ENCODE measurements around the gene C4BPA.

The C4BPA gene

DNA sequence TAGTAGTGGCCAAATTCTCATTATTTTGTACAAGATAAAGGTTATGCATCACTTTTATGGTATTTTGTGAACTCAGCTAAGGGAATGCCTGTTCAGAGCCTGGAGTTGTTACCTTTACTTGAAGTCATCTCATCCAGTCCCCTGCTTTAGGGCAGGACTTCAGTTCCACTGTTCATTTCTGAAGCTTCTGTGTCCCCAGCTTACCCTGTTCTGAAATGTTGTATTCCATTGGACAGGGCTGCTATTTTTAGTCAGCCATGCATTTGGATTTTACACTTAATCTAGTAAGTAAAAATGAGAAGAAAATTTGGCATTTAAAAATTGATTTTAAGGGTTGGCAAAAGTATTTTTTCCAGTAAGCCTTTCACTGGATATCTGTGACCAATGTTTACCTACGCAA is 27.0 kb upstream of the C4BPA start:
- no peak for DNase-seq (ENCODE audit: low read depth in 1 of 2, low spot score in 1 of 2)

GRCh38 chr1:207077470-207078377 is 26.3 kb upstream of the C4BPA start:
- peak; percentile 20 to 67 for DNase-seq (ENCODE audit: low read depth in 1 of 2, low spot score in 1 of 2)

DNA sequence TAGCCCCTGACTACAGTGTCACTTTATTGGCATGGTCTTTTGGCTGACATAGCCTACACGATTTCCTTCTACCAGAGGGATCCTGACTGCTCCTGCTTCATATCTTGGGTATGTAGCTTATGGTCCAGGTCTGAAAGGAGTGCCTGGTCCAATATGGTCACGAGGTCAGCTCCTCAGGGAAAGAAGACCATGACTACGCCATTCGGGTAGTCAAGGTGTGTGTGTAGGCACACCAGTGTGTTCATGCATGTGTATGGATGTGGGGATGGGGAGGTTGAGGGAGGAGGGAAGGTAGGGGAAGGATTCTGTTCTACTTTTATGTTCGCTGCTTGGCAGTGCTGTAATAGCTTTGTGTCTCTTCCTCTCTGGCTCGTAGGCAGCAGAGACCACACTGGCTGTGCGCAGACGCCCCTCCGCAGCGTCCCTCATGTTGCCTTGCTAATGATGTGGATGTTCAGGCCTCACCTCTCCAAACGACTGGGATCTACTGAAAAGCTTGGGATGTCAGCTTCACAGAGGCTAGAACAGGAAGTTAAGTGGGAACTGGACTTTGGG is 25.4 kb upstream of the C4BPA start:
- DNase-seq (ENCODE audit: low read depth in 1 of 2, low spot score in 1 of 2), result no peak

GRCh38 chr1:207079706-207080241 is 24.3 kb upstream of the C4BPA start:
- no peak for DNase-seq (ENCODE audit: low read depth in 1 of 2, low spot score in 1 of 2)

- DNase-seq (ENCODE audit: low read depth in 1 of 2, low spot score in 1 of 2), result no peak
Observed at GRCh38 chr1:207081088-207081487, 22.9 kb upstream of the C4BPA start.

GRCh38 chr1:207081806-207082205 is 22.2 kb upstream of the C4BPA start:
- DNase-seq (ENCODE audit: low read depth in 1 of 2, low spot score in 1 of 2), result no peak

DNA sequence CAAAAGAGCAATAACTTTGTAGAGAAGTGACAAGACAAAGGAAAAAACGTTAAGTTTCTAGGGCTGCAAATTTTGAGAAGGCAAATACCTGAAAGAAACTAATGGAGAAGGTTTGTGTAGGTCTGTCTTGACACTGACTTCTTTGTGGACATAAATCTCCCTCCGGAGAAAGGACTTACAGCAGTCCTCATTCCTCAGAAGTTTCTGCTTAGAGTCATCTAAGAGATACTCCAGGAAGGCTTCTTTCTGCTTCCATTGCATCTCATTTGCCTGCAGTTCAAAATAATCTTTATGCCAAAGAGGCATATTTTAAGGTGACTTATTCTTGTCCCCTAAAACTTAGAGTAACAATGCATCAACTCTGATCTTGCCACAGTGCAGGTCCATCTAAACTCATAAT is 19.8 kb upstream of the C4BPA start:
- no peak for DNase-seq (ENCODE audit: low read depth in 1 of 2, low spot score in 1 of 2)

GRCh38 chr1:207084701-207085180 is 19.3 kb upstream of the C4BPA start:
- DNase-seq (ENCODE audit: low read depth in 1 of 2, low spot score in 1 of 2), result peak in 1 of 2 donors; percentile 60

- DNase-seq (ENCODE audit: low read depth in 1 of 2, low spot score in 1 of 2), result no peak
Observed at GRCh38 chr1:207085887-207086286, 18.1 kb upstream of the C4BPA start.

DNA sequence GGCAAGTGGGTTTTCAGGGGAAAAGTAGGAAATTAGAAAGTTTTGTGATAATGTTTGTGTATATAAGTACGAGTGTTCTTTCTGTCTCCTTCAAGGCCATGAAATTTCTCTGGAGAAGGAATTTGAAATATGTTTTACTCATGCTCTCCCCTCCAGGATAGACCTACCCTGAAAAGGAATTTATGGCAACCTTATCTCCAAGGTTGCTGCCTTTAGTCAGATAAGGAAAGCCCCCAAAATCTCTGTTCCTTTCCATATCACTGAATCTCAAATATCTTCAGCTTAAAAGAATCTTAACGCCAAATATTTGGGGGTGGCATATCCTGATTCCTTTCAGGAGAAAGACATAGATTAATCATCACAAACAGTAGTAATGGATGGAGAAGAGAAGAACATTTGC is 15.9 kb upstream of the C4BPA start:
- DNase-seq (ENCODE audit: low read depth in 1 of 2, low spot score in 1 of 2), result no peak

DNA sequence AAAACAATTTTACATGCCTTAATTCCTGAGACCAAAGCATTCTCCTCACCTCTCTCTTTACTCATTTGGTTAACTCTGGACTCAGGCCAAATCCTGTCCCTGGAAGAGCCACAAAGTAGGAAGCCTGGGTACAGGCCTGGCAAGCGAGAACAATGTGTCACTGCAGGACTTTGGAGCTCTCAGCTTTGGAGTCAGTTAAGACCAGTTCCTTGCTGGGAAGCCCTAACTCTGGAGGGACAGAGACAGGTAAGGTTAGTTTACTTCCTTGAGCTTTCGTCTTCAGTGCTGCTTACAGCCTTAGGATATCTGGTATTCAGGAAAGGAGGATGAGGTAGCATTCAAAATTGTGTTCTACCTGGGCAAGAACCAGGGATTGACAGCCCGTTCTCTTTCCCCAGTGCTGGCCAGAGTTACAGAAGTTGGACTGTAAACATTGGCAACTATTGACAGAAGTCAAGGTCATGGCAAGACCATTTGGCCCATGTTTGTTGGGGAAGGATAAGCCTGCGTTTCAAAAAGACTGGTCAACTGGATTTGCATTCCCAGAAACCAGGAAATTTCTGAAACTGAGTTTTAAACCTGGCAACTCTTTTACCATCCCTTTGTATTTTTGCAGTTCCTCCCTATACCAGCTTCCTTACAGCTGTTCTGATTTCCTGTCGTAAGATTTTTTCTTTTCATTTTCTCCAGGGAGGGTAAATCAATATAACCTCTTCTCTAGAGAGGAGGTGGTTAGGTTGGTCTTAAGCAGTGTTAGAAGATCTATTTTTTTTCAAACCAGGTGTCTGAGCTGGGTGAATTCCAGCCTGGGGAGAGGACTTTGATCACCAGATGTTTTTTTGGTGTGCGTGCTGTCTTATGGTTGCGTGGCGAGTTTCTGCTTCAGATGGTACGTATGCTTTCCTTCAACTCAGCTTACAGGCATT is 15.1 kb upstream of the C4BPA start, which contains the start of gene C4BPB:
Gene C4BPB, plus strand, starts transcription at position 160 of the 926 bp plus-strand sequence. Its CDS starts 672 bp downstream, at position 832.
- peak in 1 of 2 donors; percentile 14 for DNase-seq (ENCODE audit: low read depth in 1 of 2, low spot score in 1 of 2)

- DNase-seq (ENCODE audit: low read depth in 1 of 2, low spot score in 1 of 2), result no peak
Observed at GRCh38 chr1:207089627-207090355, 14.2 kb upstream of the C4BPA start.

DNA sequence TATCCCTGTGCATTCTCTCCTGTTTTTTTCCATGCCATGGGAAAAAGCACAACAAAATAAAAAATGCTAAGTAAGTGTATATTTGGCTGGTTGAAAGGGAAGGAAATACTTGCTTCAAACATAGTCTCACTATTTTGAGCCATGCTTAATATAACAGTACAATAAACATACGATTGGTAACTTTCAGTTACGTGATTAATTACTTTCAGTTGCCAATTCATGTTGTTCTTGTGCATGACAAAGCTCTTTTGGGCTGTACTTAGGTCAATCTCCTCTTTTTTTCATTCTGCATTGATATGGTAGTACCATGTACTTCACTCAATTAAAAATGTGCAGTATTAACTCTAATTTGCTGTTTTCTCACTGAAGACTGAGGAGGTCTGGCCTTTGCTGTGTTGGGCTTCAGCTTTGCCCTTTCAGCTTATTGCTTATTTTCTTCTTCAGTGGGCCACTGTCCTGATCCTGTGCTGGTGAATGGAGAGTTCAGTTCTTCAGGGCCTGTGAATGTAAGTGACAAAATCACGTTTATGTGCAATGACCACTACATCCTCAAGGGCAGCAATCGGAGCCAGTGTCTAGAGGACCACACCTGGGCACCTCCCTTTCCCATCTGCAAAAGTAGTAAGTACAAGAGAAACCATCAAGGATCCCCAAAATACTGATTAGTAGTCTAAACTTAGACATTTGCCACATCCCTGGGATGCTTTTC is 12.7 kb upstream of the C4BPA start:
- DNase-seq (ENCODE audit: low read depth in 1 of 2, low spot score in 1 of 2), result no peak

DNA sequence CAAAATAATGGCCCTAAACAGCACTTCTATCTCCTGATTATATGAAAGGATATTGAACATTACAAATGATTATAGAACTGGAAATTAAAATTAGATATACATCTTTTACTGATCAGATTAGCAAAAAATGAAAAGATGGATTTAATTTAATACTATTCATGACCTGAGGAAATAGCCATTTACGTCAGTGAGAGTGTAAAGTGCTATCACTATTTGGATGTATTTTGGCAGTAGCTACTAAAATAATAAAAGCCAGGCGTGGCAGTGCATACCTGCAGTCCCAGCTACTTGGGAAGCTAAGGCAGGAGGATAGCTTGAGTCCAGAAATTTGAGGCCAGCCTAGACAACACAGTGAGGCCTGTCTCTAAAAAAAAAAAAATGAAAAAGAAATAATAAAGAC is 10.1 kb upstream of the C4BPA start:
- DNase-seq (ENCODE audit: low read depth in 1 of 2, low spot score in 1 of 2), result no peak

GRCh38 chr1:207097871-207098324 is 6.1 kb upstream of the C4BPA start:
- DNase-seq (ENCODE audit: low read depth in 1 of 2, low spot score in 1 of 2), result peak in 1 of 2 donors; percentile 36

- no peak for DNase-seq (ENCODE audit: low read depth in 1 of 2, low spot score in 1 of 2)
Observed at GRCh38 chr1:207101720-207102119, 2.3 kb upstream of the C4BPA start.

DNA sequence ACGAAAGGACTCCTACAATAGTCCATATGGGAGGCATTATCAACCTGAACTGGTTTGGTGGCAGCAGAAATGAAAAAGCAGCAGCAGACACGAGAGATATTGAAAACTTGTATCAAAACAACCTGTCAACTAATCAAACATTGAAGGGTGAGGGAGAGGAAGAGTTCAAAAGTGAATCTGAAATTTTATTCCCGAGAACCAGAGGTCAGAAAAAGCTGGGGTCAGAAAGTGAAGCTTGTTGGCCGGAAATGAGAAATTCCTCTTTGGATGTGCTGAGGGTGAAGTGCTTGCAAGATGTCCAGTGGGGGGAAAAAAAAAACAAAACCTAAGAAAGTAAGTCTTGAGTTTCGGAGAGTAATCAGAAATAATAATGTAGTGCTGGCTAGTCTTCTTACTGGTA is 1.9 kb upstream of the C4BPA start:
- no peak for DNase-seq (ENCODE audit: low read depth in 1 of 2, low spot score in 1 of 2)

- no peak for DNase-seq (ENCODE audit: low read depth in 1 of 2, low spot score in 1 of 2)
Observed at GRCh38 chr1:207102659-207103058, 1.4 kb upstream of the C4BPA start.

DNA sequence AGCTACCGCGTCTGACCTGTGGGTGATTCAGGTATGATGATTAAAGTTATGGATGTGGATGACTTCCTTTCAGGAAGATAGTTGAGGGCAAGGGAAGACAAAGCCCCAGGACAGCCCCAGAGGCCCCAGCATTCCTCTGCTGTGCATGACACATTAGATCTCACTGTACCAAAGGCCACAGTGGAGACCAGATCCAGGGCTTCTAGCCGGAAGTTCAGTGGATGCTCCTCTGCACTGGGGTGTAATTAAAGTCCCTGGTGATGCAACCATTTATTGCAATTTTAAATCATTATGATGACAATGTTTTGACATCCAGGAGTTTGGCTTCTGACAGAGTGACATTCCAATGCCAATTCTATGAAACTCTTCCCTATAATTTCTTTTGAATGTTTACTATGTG is 5.0 kb downstream of the C4BPA start:
- DNase-seq (ENCODE audit: low read depth in 1 of 2, low spot score in 1 of 2), result no peak

Measured in activated CD4-positive, alpha-beta T cell treated with anti-CD3 and anti-CD28 coated beads, Interleukin-2, amount 50 U/mL, for 24 hours (primary cell).